DMS 273 (cell line): ENCODE results near the gene AQP12A.

Experiments used
- DNase-seq: peaks from one replicate; lab custom pipeline; 2025; ENCODE audit not compliant: unreplicated experiment; lab: John Stamatoyannopoulos, UW

AQP12A gene

GRCh38 chr2:240704651-240705050, 13.0 kb downstream of the AQP12A start:
- no peak for DNase-seq

- DNase-seq: no peak
Observed at GRCh38 chr2:240705204-240705791, 13.6 kb downstream of the AQP12A start.

GRCh38 chr2:240707043-240707756, 15.5 kb downstream of the AQP12A start:
- no peak for DNase-seq

- no peak for DNase-seq
Observed at GRCh38 chr2:240707821-240708220, 16.2 kb downstream of the AQP12A start.

- no peak for DNase-seq
Observed at GRCh38 chr2:240708457-240708856, 16.8 kb downstream of the AQP12A start.

- DNase-seq: no peak
Observed at GRCh38 chr2:240711296-240711695, 19.6 kb downstream of the AQP12A start.

- no peak for DNase-seq
Observed at GRCh38 chr2:240711701-240712100, 20.0 kb downstream of the AQP12A start.

- no peak for DNase-seq
Observed at GRCh38 chr2:240712121-240712520, 20.5 kb downstream of the AQP12A start.

- DNase-seq: no peak
Observed at GRCh38 chr2:240713071-240713927, 21.6 kb downstream of the AQP12A start.

GRCh38 chr2:240713928-240714746, 22.5 kb downstream of the AQP12A start:
- DNase-seq: no peak

GRCh38 chr2:240714747-240715725, 23.4 kb downstream of the AQP12A start:
- no peak for DNase-seq

- DNase-seq: no peak
Observed at GRCh38 chr2:240716130-240716798, 24.6 kb downstream of the AQP12A start.

GRCh38 chr2:240717181-240717641, 25.5 kb downstream of the AQP12A start:
- DNase-seq: no peak

GRCh38 chr2:240717681-240718581, 26.3 kb downstream of the AQP12A start:
- no peak for DNase-seq

GRCh38 chr2:240718896-240719490, 27.3 kb downstream of the AQP12A start:
- no peak for DNase-seq

GRCh38 chr2:240719676-240720545, 28.2 kb downstream of the AQP12A start:
- DNase-seq: no peak
